B cell (primary cell): ENCODE data around the gene MMP11.

ENCODE experiments used
- CTCF ChIP-seq: fragments of 200-600 bp; IDR thresholded peaks from one replicate; pipeline ENCODE4 v1.8.0; 2022; ENCODE audit warnings: antibody characterized with exemption, mild to moderate bottlenecking
- EZH2 ChIP-seq: IDR thresholded peaks from 2 replicates; pipeline ENCODE4 v1.6.1; 2012; ENCODE audit warnings: borderline replicate concordance, low read depth, mild to moderate bottlenecking, moderate library complexity, low read length; ENCODE audit not compliant: insufficient read depth, poor library complexity, severe bottlenecking

GRCh38 chr22:23820748-23821211 is 48.1 kb downstream of the MMP11 start:
- no peak for TF ChIP-seq CTCF
- no peak for TF ChIP-seq EZH2
